NCI-H748 (cell line): ENCODE data around the gene EDN2.

Source experiments
- DNase-seq: peaks from one replicate; lab custom pipeline; 2025; ENCODE audit not compliant: unreplicated experiment; lab: John Stamatoyannopoulos, UW

EDN2 gene

GRCh38 chr1:41500378-41500777 lies 15.9 kb upstream of the EDN2 start:
- no peak for DNase-seq

GRCh38 chr1:41499591-41499990 lies 15.1 kb upstream of the EDN2 start:
- no peak for DNase-seq

GRCh38 chr1:41498804-41499203 lies 14.3 kb upstream of the EDN2 start:
- DNase-seq: no peak

- DNase-seq: no peak
Observed at GRCh38 chr1:41498391-41498790, 13.9 kb upstream of the EDN2 start.

GRCh38 chr1:41497461-41498030 lies 13.1 kb upstream of the EDN2 start:
- DNase-seq: no peak

GRCh38 chr1:41497056-41497440 lies 12.6 kb upstream of the EDN2 start:
- no peak for DNase-seq

GRCh38 chr1:41496080-41497055 lies 11.9 kb upstream of the EDN2 start:
- DNase-seq: peak; percentile 93

GRCh38 chr1:41495210-41495948 lies 10.9 kb upstream of the EDN2 start:
- DNase-seq: peak; percentile 85

- no peak for DNase-seq
Observed at GRCh38 chr1:41494351-41495209, 10.1 kb upstream of the EDN2 start.

GRCh38 chr1:41493626-41494350 lies 9.3 kb upstream of the EDN2 start:
- DNase-seq: no peak

- DNase-seq: no peak
Observed at GRCh38 chr1:41493117-41493536, 8.6 kb upstream of the EDN2 start.

- peak; percentile 85 for DNase-seq
Observed at GRCh38 chr1:41492341-41492848, 7.9 kb upstream of the EDN2 start.

GRCh38 chr1:41490911-41491310 lies 6.4 kb upstream of the EDN2 start:
- no peak for DNase-seq

GRCh38 chr1:41489561-41489960 lies 5.1 kb upstream of the EDN2 start:
- no peak for DNase-seq

GRCh38 chr1:41488040-41488951 lies 3.8 kb upstream of the EDN2 start:
- DNase-seq: no peak

- no peak for DNase-seq
Observed at GRCh38 chr1:41487126-41488039, 2.9 kb upstream of the EDN2 start.

GRCh38 chr1:41486371-41487125 lies 2.1 kb upstream of the EDN2 start:
- no peak for DNase-seq
